Measurements from ENCODE around the gene ADAM11. TPM values are rescaled to one million over a fixed set of nuclear protein-coding genes. Genes with fewer than 3 reads are reported as not detected.
"Not testable (repeated sequence)": the region's sequence is repeated elsewhere in the genome, so short reads cannot be mapped to it uniquely, and the experiment has no call there.

Gene ADAM11, protein sequence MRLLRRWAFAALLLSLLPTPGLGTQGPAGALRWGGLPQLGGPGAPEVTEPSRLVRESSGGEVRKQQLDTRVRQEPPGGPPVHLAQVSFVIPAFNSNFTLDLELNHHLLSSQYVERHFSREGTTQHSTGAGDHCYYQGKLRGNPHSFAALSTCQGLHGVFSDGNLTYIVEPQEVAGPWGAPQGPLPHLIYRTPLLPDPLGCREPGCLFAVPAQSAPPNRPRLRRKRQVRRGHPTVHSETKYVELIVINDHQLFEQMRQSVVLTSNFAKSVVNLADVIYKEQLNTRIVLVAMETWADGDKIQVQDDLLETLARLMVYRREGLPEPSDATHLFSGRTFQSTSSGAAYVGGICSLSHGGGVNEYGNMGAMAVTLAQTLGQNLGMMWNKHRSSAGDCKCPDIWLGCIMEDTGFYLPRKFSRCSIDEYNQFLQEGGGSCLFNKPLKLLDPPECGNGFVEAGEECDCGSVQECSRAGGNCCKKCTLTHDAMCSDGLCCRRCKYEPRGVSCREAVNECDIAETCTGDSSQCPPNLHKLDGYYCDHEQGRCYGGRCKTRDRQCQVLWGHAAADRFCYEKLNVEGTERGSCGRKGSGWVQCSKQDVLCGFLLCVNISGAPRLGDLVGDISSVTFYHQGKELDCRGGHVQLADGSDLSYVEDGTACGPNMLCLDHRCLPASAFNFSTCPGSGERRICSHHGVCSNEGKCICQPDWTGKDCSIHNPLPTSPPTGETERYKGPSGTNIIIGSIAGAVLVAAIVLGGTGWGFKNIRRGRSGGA
- total RNA-seq = 7.3 TPM
- long read RNA-seq, partial matches to known transcripts = 9 of 14 reads
- long read RNA-seq, other reads (novel, unspliced or antisense) = 5 of 14 reads

DNA sequence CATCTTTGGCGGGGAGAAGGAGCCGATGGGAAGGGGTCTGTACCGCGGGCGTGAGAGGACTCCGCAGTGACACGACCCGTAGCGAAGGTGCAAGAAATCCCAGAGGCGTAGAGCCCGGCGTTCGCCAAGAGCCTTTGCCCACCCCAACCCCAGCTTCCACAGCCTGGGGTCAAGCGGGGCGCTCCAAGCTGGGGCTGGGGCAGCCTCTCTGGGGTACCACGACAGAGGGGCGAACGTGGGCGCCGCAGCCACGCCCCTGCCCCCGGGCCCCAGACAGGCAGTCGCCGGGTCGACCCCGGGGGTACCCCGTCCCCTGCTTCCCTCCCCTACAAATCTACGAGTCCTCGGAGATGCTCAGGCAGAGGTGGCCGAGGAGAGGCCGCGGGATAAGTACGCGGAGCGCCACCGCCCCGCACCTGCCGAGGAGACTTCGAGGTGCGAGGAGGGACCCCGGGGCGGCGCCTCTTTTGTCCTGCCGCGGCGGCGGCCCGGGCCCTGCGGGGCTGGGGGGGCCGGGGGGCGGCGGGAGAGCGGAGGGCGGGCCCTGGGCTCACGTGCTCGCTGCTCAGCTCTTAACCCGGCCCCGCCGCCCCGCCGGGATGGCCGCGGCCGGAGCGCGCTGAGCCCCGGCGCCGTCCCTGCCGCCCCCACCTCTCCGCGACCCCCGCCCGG, at the start of gene ADAM11:
Gene ADAM11 (plus strand): TSS at position 575 of the 672 bp plus-strand sequence. CDS start 212 bp downstream, outside the sequence.
- peak within 1 kb of the TSS; percentile 74 for H3K4me3 ChIP-seq
- no peaks in the 10 kb centered on the region for H3K36me3 ChIP-seq
- TF ChIP-seq, protein P1, sequence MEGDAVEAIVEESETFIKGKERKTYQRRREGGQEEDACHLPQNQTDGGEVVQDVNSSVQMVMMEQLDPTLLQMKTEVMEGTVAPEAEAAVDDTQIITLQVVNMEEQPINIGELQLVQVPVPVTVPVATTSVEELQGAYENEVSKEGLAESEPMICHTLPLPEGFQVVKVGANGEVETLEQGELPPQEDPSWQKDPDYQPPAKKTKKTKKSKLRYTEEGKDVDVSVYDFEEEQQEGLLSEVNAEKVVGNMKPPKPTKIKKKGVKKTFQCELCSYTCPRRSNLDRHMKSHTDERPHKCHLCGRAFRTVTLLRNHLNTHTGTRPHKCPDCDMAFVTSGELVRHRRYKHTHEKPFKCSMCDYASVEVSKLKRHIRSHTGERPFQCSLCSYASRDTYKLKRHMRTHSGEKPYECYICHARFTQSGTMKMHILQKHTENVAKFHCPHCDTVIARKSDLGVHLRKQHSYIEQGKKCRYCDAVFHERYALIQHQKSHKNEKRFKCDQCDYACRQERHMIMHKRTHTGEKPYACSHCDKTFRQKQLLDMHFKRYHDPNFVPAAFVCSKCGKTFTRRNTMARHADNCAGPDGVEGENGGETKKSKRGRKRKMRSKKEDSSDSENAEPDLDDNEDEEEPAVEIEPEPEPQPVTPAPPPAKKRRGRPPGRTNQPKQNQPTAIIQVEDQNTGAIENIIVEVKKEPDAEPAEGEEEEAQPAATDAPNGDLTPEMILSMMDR (IDR thresholded peaks at IDR 0.05; ENCODE audit: borderline replicate concordance) = no peak
- no peaks in the 10 kb centered on the region for H3K9me3 ChIP-seq (replicated peaks)
- peaks cover 36% of the 10 kb centered on the region for H3K4me1 ChIP-seq
- peak within 1 kb of the TSS; percentile 76 for H3K27ac ChIP-seq (replicated peaks)
- peaks cover 45% of the 10 kb centered on the region for H3K27me3 ChIP-seq (ENCODE audit: low read depth)
- intact Hi-C loops (cut with micrococcal nuclease) = no loop called here
- DNase-seq = no peak

DNA sequence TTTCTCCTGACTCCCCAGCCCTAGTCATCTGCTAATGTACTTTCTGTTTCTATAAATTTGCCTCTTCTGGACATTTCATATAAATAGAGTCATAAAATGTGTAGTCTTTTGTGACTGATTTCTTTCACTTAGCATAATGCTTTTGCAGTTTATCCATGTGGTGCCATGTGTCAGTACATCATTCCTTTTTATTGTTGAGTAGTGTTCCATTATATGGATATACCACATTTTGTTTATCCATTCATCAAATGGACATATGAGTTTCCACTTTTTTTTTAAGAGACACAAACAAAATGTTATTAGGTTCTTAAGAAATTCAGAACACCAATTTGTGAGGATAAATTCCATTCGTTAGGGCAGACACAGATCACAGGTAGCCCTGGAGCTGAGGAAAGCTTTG, 39.3 kb upstream of the ADAM11 start:
- DNase-seq = no peak

DNA sequence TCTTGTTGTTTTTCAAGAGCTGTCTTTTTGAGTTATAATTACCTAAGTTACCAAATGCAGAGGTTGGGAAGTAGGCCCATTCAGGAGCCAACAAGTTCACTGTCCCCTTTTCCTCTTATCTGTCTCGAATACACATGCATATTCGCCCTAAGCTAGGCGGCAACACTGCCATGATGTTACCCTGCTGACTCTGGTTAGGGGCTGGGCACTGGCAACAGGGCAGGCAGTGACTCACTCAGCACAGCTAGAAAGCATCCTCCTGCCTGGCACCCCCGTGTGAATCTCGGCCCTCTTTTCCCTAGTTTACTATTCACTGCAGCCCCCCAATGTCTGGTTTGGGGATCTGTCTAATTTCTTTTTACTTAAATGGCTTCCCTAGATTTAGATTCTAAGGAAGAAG, 36.5 kb upstream of the ADAM11 start:
- Histone ChIP-seq H3K4me1 (no peaks in the 10 kb centered on the region), H3K4me3 (no peak overlapping the region), H3K27ac (replicated peaks) (no peak overlapping the region), H3K9me3 (replicated peaks) (no peaks in the 10 kb centered on the region), H3K36me3 (peaks cover 28% of the 10 kb centered on the region), H3K27me3 (ENCODE audit: low read depth) (no peaks in the 10 kb centered on the region)
- DNase-seq = no peak
- TF ChIP-seq, protein P1 (IDR thresholded peaks at IDR 0.05; ENCODE audit: borderline replicate concordance) = no peak
- intact Hi-C loops (cut with micrococcal nuclease) = no loop called here

More for the DNA sequence above, 39.3 kb upstream of the ADAM11 start:
- no peaks in the 10 kb centered on the region for H3K27me3 ChIP-seq (ENCODE audit: low read depth)
- H3K9me3 ChIP-seq (replicated peaks) = no peaks in the 10 kb centered on the region
- TF ChIP-seq, protein P1 (IDR thresholded peaks at IDR 0.05; ENCODE audit: borderline replicate concordance) = no peak
- no peak overlapping the region for H3K4me3 ChIP-seq
- H3K4me1 ChIP-seq = no peaks in the 10 kb centered on the region
- intact Hi-C loops (cut with micrococcal nuclease) = no loop called here
- no peak overlapping the region for H3K27ac ChIP-seq (replicated peaks)
- H3K36me3 ChIP-seq = peaks cover 27% of the 10 kb centered on the region

DNA sequence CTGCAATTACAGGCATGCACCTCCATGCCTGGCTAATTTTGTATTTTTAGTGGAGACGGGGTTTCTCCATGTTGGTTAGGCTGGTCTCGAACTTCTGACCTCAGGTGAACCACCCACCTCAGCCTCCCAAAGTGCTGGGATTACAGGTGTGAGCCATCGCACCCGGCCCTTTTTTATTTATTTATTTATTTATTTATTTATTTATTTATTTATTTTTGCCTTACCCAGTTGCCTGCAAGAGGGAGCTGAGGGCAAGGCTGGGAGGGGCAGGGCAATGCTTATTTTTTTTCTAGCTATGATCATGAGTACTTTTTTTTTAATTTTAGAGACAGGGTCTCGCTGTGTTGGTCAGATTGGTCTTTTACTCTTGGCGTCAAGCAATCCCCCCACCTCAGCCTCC, 32.7 kb upstream of the ADAM11 start:
- DNase-seq; H3K27me3 ChIP-seq (ENCODE audit: low read depth); H3K9me3 ChIP-seq (replicated peaks); H3K27ac ChIP-seq (replicated peaks); H3K4me1 ChIP-seq; intact Hi-C loops (cut with micrococcal nuclease); H3K4me3 ChIP-seq: not testable (repeated sequence)
- peaks cover 33% of the 10 kb centered on the region for H3K36me3 ChIP-seq

DNA sequence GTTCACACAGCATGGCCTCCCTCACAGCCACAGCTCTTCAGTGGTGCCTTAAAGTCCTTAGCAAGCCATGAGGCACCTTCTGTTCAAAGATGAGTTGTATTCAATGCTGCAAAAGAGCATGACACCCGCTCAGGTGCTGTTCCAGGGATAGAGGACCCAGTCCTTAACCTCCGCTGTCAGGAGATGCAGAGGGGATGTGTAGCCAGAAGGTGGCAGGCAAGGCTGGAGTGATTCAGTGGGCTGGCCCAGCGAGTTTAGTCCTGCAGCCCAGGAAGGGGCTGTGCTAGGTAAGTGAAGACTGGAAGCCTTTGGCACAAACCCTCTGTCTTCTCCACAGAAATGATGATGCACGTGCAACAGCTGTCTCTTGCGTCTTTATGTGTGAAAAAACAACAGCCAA, 25.0 kb upstream of the ADAM11 start:
- Histone ChIP-seq H3K36me3 (peaks cover 11% of the 10 kb centered on the region), H3K27me3 (ENCODE audit: low read depth) (no peaks in the 10 kb centered on the region), H3K4me1 (no peaks in the 10 kb centered on the region), H3K4me3 (no peak overlapping the region), H3K9me3 (replicated peaks) (no peaks in the 10 kb centered on the region), H3K27ac (replicated peaks) (no peak overlapping the region)
- TF ChIP-seq, protein P1 (IDR thresholded peaks at IDR 0.05; ENCODE audit: borderline replicate concordance) = peak; percentile 63
- no peak for DNase-seq
- intact Hi-C loops (cut with micrococcal nuclease) = no loop called here
